Activated naive CD4-positive, alpha-beta T cell (primary cell): Measurements from ENCODE around the gene TIMM10.
"Not testable (repeated sequence)": the region's sequence is repeated elsewhere in the genome, so short reads cannot be mapped to it uniquely, and the experiment has no call there.

ENCODE experiments used
- DNase-seq, 4 experiments: peaks; one replicate each; lab custom pipeline; 2025; lab: John Stamatoyannopoulos, UW

Gene TIMM10

DNA sequence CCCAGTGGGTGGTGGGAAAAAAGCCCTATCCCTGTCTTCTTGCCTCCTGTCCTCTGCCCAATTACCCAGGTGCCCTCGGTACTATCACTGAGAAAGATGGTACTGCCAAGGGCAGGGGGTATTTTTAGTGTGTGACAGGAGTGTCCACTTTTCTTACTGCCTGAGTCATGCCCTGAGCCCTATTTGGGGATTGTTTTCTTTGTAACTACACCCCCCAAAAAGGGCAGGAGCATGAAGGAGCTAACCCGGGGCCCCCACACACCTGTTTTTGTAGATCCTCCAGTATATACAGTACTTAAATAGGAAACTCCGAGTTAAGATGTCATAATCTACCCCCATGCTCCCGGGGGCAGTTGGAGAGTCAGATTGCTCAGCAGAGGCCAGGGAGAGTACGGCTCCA lies 10.6 kb upstream of the TIMM10 start:
- no peak for DNase-seq

DNA sequence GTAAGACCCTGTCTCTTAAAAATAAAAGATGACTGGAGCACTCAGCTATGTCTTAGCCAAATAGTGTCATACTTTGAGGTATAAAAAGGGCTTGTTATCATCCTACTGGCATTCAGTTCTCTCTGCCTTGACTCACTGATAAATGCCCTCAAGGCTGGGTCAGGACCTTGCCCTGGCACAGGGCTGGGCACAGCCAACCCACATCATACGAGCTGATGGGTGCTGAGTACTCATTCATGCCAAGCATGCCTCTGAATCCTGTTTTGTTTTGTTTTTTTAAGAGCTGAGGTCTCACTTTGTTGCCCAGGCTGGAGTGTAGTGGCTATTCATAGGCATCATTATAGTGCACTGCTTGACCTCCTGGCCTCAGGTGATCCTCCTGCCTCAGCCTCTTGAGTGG lies 8.8 kb upstream of the TIMM10 start:
- no peak for DNase-seq

DNA sequence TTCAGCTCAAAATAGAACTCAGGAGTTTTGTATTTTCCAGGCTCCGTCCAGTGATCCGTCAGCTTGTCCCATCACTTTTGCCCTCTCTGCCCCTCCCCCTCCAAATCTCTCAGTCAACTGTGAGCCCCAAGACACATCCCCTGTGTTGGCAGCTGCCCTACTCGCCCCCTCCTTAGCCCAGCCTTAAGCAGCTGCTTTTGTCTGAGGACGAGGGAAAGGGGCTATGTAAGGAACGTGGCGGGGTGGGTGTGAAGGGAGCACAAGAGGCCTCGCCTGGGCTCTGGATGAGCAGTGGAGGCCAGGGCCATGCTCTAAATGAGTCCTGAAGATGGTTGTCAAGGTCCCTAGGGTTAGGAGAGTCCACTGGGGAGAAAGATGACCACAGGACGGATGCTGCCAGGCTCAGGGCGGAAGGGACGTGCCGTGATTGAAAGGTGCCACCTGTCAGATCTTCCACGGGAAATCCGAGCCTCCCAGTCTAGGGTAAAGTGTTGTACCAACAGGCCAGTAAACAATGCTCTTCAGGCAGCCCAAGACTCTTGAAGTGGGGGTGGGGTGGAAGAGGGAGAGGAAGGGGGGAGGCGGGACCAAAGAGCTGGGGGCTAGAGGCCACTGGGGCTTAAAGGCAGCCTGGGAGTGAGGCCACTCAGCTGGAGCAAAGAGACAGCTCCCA lies 6.5 kb upstream of the TIMM10 start, which contains the start of gene SMTNL1:
Gene SMTNL1, plus strand, starts transcription at position 649 of the 673 bp plus-strand sequence. CDS start 5,048 bp downstream, outside the sequence.
- no peak for DNase-seq

DNA sequence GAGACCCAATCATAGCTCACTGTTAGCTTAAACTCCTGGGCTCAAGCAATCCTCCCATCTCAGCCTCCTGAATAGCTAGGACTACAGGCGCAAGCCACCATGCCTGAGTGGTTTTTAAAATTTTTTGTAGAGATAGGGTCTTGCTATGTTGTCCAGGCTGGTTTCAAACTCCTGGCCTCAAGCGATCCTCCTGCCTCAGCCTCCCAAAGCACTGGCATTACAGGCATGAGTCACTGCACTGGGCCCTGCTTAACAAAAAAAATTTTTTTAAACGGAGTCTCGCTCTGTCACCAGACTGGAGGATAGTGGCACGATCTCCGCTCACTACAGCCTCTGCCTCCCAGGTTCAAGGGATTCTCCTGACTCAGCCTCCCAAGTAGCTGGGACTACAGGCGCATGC lies 3.9 kb upstream of the TIMM10 start:
- not testable (repeated sequence) for DNase-seq

DNA sequence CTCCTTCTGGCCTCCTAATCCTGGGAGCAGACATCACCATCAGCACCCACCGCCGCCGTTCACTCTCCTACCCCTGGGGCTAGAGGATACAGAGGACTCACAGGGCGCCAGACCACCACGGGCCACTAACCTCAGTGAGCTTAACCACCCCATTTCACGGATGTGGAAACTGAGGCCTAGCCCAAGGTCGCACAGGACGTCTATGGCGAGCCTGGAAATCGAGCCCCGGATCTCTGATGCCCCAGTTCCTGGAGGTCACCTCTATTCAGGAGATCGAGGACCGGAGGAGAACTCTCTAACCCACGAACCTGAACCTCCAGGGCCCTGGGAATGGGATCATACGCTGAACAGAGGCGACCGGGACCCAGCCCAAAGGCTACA lies 349 bp downstream of the TIMM10 start:
- DNase-seq = no peak

DNA sequence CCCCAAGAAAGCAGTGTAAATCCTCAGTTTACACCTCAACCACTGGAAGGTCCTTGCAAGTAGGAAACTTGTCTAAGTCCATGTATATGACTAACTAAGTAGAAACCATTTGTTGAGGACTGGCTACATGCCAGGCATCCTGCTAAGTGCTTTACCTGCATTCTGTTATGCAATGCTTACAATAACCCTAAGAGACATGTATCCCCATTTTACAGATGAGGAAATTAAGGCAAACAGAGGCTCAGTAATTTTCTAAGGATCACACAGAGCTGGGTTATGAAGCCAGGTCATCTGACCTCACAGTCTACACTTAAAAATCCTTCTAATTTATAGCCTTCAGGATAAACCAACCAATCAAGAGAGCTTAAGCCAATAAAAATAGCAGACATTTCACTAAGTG lies 1.5 kb downstream of the TIMM10 start:
- DNase-seq = no peak

DNA sequence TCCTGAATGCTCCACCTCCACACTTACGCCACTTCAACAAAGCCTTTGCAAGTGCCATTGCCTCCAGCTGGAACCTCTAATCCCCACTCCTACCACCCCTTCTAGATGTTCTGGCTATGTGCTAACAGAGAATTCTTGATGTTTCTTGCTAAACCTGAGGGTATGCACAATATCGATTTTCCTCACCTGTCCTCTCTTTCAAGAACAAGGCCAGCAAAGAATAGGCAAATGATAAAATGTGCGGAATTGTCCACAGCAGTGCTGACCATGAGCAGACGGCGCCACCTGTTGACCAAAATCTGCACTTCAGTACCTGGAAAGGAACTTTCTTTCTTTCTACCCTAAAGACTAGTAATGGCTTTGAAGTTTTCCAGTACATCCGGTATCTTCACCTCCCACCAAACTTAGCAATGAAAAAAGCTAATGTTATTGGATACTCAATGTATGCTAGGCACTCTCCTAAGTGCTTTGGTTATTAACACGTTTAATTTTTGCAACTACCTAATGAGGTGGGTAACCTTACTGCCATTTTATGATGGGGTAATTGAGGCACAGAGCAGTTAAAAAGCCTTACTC lies 3.4 kb downstream of the TIMM10 start:
- peak; percentile 27 to 68 (median 52) for DNase-seq

DNA sequence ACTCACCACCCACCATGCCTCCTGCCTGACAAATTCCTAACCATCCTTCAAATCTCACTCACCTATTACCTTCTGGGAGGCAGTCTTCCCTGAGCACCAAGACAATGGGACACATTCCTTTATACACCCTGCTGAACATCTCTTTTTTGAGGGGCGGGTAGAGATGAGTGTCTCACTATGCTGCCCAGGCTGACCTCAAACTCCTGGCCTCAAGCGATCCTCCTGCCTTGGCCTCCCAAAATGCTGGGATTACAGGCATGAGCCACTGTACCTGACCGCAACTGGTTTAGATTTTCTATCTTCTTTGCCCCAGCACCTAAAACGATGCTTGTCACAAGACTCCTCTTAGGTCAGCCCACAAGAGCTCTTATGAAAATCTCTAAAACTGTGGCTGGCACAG lies 7.1 kb downstream of the TIMM10 start:
- DNase-seq = no peak

DNA sequence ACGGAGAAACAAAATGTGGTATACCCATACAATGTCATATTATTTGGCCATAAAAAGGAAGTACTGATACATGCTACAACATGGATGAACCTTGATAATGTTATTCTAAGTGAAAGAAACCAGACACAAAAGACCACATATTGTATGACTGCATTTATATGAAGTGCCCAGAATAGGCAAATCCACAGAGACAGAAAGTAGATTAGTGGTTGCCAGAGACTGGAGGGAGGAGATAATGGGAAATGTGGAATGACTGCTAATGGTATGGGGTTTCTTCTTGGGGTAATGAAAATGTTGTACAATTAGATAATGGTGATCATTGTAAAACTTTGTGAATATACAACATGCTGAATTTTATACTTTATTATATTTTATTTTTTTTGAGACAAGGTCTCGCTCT lies 9.4 kb downstream of the TIMM10 start:
- DNase-seq = no peak

DNA sequence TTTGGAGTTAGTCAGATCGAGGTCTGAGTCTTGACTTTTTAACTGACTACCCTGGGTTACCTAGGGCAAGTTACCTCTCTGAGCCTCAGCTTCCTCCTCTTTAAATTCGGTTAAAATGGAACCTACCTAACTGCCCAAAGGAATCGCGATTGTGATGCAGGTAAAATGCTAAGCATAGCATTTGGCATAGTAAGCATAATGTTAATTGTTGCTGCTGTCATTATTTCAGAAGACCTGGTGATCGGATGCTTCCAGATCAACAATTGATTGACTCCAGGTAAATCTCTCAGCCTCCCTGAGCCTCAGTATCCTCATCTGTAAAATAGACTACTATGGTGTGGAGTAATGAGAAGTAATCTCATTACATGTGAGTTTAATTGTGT lies 14.5 kb downstream of the TIMM10 start:
- DNase-seq = no peak

DNA sequence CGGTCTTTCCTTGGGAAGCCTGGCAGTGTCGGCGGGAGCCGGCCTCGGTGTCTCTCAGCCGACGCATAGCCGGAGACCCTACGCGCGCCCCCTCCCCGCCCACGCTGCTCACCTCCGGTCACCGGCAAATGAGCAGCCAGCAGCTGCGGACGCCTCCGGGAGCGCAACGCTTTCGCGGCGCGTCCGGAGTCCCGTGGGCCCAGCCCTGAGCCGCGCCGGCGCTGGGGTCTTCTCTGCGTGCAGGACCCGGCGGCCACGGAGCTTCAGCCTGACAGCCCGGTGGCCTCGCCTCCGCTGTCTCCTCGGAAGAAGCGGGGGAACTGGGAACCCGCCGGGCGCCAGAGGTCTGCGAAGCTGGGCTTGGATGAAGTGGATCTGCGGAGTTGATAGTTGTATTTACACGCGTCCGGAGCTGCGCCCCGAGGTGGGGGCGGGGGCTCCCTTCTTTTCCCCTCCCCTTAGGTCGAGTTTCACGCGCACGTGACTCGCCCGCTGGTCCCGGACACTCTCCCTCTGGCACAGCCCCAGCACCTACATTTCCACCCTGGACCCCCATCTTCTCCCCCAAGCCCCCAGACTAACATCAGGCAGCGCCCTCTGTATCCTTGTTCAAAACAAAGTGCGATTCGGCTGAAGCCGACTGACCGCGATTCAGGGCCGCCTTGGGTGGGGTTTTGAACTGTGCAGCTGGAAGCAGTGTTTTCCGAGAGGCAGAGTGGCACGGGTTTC lies 15.1 kb downstream of the TIMM10 start, which contains the start of gene SLC43A1:
Gene SLC43A1, minus strand, starts transcription at position 371 of the 729 bp plus-strand sequence. CDS start 1,591 bp downstream, outside the sequence.
- DNase-seq = no peak

DNA sequence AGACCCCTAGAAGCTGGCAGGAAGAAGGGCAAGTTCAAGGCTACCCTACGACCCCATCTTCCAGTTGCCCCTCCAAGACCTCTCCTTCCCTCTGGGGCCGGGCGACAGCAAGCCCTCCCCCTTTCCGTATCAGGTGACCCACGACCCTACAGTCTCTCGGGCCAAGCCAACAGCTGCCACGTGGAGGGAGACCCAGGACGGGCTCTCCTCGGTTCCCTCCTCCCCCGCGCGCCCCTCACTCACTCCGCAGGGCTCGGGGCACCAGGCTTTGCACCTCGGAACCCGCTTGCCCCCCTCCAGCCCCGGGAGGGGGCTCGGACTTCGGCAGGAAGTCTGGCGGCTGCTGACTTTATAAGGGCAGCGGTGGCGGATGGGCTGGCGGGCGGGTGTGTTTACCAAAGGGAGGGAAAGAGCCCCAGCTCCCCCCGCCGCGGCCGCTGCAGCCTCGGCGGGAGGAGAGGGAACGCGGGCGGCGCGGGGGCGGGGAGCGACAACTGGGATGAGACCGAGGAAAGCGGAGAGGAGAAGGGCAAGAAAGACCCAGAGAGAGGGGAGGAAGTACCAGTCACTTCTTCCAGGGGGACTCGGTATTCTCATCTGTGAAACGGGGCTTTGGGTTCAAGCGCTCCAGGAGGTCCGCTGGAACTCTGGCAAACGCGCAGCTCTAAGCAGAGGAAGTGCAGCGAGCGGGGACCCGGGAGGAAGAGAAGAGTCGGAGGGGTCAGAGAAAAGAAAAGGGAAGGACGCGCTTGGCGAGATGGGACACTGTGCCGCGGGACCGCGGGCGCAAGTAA lies 15.8 kb downstream of the TIMM10 start:
- peak in 3 of 4 experiments; percentile 5 to 39 (median 22) for DNase-seq

DNA sequence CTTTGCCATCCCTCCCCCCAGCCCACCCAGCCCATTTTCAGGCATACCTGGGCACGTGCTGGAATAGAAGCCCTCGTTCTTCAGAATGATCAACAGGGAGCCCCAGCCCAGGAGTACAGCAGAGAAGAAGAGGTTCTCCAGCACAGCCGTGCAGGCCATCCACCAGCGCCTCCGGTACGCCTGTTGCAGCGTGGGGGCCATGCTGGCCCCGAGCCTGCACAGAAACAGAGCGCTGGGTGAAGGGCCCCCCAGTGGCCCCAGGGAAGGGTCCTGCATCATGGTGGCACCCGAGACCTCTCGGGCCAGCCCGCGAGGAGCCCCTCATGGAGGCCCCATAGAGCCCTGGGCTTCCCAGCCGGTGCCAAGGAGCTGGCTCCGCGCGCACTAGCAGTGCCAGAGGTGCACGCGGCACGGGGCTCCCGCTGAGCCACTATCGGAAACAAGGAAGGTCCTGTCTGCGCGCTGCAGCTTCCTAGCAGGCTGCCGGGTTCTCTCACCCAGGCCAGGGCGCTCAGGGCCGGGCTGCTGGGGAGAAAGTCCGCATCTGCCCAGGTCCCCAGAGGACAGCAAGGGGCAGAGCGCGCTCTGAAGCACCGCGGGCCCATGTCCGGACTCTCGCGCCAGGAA lies 16.5 kb downstream of the TIMM10 start:
- DNase-seq = peak in 2 of 4 experiments; percentile 10 to 11

DNA sequence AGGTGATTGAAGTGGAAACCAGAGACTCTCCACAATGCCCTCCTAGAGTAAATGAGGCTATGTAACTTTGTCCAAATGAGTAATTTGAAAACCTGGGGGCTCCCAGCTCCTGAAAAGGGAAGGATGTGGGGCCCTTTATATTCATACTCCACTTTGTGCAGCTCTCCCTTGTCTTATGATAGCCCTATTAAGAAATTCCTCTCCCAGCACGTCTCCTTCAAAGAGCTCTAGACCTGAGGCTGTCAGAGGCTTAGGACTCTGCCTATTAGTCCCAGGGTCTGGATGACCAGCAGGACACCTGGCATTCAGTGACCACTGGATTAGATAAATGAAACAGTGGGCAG lies 17.1 kb downstream of the TIMM10 start:
- DNase-seq = no peak

DNA sequence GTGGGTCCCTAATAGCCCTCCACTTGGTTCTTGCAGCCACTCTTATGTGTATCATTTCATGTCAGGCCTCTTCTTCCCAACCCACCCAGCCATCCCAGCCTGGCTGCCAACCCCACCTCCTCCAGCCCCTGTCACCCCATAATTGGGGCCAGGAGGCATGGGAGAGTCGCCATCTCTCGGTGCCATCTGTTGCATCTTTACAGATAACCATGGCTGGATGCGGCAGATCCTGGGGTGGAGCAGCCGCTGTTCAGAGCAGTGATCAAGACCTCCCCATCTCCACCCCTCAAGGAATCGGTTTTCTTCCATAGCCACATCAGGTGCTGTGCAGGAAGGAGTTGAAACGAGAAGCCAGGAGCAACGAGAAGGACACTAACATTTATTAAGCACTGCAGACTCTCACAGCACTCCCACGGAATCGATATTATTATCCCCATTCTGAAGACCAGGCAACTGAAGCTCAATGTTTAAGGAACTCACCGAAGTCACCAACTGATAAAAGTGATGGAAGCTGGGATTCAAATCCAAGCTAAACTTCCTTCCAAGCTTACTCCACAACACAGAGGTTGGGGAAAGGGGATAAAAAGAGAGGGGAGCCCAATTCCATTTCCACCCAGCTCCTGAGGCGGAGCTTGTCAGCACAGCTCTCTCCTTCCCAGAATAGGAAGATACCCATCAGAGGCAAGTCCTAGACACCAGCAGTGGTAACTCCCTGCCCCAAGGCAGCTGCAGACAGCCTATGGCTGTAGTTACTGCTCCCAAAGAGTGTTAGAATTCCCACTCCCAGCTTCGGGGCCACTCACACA lies 17.7 kb downstream of the TIMM10 start:
- DNase-seq = no peak

DNA sequence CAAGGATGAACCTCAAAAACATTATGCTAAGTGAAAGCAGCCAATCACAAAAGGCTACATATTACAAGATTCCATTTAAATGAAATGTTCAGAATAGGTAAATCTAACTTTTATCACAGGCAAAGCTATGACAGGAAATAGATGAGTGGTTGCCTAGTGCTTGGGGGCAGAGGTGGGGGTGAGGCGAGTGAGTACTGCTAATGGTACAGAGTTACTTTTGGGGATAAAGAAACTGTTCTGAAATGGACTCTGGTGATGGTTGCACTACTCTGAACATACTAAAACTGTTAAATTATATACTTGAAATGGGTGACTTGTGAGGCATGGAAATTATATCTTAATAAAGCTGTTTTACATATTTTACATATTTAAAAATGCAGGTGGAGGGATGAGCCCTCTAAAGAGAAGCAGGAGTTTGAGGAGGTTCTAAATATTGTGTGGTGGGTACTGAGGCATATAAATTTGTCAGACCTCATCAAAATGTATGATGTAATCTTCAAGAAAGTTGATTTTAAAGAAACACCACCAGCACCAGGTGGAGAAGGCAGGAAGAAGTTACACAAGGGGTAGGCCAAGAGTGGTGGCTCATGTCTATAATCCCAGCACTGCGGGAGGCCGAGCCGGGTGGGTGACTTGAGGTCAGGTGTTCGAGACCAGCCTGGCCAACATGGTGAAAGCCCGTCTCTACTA lies 18.7 kb downstream of the TIMM10 start:
- DNase-seq = no peak

DNA sequence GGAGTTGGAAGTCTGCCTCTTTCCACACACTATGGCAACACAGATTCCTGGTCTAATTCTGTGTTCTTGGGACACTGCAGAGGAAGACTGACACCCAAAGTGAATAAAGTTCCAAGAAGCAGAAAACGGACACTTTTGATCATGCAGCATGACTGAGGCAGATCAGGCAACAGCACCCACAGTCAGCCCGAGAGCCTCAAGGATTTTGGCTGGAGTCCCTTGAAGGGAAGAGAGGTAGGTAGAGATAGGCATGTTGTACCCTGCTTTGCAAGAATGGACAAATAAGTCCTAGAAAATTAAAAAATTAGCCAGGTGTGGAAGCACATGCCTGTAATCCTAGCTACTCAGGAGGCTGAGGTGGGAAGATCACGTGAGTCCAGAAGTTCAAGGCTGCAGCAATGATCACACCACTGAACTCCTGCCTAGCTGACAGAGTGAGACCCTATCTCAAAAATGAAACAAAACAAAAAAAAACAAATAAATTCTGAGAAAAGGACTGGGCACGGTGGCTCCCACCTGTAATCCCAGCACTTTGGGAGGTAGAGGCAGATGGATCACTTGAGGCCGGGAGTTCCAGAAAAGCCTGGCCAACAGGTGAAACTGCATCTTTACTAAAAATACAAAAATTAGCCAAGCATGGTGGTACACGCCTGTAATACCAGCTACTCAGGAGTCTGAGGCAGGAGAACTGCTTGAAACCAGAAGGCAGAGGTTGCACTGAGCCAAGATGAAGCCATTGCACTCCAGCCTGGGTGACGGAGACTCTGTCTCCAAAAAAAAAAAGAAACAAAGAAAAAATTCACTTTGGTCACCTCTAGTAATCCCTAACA lies 22.0 kb downstream of the TIMM10 start:
- no peak for DNase-seq

DNA sequence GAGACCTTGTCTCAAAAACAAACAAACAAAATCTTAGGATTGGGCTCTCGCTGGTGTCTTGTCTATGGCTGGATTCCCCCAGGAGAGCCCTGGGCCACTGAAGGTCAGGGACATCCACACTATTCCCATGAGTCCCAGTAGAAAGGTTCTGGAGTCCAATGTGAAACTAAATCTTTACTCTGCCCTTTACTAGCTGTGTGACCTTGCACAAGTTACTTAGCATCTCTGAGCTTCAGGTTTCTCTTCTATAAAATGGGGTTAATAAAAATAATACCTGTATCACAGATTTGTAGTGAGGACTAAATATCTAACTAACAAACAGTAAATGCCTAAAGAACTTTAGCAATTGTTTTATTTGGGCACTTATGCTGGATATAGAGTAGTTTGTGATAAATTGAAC lies 24.0 kb downstream of the TIMM10 start:
- DNase-seq = no peak

DNA sequence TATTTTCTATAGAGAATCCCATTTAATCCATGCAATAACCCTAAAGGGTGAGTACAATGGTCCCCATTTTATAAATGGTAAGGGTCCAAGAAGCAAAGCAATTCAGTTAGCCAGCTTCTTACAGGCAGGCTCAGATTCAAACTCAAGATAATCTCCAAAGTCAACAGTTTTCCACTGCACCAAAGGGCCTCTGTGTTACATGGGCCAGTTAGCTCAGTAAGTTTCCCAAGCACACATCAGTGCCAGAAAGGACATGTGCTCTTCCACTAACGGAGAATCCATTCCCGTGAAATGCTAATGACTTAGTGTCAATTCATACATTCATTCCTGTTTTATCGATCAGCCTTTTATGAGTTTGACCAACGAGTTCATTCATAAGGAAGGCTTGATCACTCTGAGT lies 26.0 kb downstream of the TIMM10 start:
- DNase-seq = no peak

DNA sequence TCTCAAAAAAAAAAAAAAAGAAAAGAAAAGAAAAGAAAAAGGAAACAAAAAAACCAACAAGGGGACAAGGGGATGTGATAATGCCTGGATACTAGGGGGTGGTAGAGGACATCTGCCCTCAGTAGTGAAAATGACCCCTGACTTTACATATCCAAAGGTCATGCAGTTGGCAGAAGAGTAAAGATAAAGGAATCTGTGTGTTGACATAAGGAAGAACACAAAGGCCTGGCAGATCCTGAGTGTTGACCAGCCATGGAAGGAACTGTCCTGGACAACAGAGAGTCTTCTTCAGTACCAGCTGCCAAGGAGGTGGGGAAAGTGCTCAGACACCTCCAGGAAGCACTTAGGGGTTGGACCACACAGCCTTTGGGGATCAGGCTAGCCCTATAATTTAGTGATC lies 27.7 kb downstream of the TIMM10 start:
- DNase-seq = no peak
